Measurements from ENCODE around the gene RGS14. TPM values are rescaled to one million over a fixed set of nuclear protein-coding genes. Genes with fewer than 3 reads are reported as not detected.
"Not testable (repeated sequence)": the region's sequence is repeated elsewhere in the genome, so short reads cannot be mapped to it uniquely, and the experiment has no call there.

RGS14 gene
- total RNA-seq, 4 donors from 2014 or later: 3.7 to 18.3 (median 11.9) TPM

DNA sequence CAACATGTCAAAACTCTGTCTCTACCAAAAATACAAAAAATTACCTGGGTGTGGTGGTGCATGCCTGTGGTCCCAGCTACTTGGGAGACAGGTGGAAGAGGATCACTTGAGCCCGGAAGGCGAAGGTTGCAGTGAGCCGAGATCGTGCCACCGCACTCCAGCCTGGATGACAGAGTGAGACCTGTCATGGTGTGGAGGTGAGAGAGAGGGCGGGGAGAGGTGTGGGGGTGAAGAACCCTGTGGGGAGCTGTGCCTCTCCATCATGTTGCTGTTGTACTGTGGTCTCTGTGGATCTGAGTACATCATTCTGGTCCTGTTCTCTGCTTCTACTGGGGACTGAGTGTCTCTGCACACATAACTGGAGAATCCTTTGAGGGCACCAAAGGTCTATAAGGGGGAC, 15.2 kb downstream of the RGS14 start:
- H3K36me3 ChIP-seq: peaks cover 0 to 6% (median 0%) of the 10 kb centered on the region in 4 donors
- 86% methylated on average over 6 of the region's 6 CpGs for WGBS
- H3K27me3 ChIP-seq: no peaks in the 10 kb centered on the region
- DNase-seq (ENCODE audit: extremely low spot score): no peak
- H3K9me3 ChIP-seq: no peaks in the 10 kb centered on the region
- H3K4me1 ChIP-seq: peaks cover 8 to 31% (median 25%) of the 10 kb centered on the region in 4 donors
- TF ChIP-seq EP300 (IDR thresholded peaks at IDR 0.05): no peak
- TF ChIP-seq POLR2AphosphoS5 (IDR thresholded peaks at IDR 0.05): no peak
- TF ChIP-seq, protein P1, sequence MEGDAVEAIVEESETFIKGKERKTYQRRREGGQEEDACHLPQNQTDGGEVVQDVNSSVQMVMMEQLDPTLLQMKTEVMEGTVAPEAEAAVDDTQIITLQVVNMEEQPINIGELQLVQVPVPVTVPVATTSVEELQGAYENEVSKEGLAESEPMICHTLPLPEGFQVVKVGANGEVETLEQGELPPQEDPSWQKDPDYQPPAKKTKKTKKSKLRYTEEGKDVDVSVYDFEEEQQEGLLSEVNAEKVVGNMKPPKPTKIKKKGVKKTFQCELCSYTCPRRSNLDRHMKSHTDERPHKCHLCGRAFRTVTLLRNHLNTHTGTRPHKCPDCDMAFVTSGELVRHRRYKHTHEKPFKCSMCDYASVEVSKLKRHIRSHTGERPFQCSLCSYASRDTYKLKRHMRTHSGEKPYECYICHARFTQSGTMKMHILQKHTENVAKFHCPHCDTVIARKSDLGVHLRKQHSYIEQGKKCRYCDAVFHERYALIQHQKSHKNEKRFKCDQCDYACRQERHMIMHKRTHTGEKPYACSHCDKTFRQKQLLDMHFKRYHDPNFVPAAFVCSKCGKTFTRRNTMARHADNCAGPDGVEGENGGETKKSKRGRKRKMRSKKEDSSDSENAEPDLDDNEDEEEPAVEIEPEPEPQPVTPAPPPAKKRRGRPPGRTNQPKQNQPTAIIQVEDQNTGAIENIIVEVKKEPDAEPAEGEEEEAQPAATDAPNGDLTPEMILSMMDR (IDR thresholded peaks at IDR 0.05): no peak
- no peak for TF ChIP-seq POLR2A (IDR thresholded peaks at IDR 0.05; ENCODE audit: low read depth)
- H3K4me3 ChIP-seq: no peak overlapping the region
- intact Hi-C loops (cut with DNase I): no loop called here
- H3K27ac ChIP-seq (replicated peaks in 1 of 4): no peak overlapping the region

DNA sequence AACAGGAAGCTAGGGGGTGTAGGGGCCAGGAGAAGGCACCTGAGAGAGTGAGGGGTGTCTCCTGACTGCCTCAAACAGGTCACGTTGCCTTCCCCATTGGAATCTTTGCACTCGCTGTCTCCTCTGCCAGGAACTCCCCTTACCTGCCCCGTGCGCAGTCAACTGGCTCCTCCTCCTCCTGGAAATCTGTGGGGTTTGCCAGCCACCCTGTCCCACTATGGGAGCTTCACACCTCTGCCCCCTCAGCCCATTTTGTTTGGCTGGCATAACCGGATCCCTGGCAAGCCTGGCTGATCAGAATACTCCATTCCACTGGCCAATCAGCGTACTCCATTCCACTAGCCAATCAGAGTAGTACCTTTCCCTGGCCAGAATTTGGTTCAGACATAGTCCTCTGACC, 16.1 kb downstream of the RGS14 start:
- Histone ChIP-seq H3K27me3 (no peaks in the 10 kb centered on the region), H3K27ac (replicated peaks in 1 of 4) (no peak overlapping the region), H3K36me3 (peaks cover 0 to 6% (median 0%) of the 10 kb centered on the region in 4 donors), H3K9me3 (no peaks in the 10 kb centered on the region), H3K4me3 (no peak overlapping the region), H3K4me1 (peaks cover 7 to 26% (median 22%) of the 10 kb centered on the region in 4 donors)
- TF ChIP-seq POLR2AphosphoS5 (IDR thresholded peaks at IDR 0.05): no peak
- no peak for TF ChIP-seq EP300 (IDR thresholded peaks at IDR 0.05)
- TF ChIP-seq POLR2A (IDR thresholded peaks at IDR 0.05; ENCODE audit: low read depth): no peak
- TF ChIP-seq, protein P1 (IDR thresholded peaks at IDR 0.05): no peak
- 65% methylated on average over 6 of the region's 6 CpGs for WGBS
- no peak for DNase-seq (ENCODE audit: extremely low spot score)
- intact Hi-C loops (cut with DNase I): no loop called here

DNA sequence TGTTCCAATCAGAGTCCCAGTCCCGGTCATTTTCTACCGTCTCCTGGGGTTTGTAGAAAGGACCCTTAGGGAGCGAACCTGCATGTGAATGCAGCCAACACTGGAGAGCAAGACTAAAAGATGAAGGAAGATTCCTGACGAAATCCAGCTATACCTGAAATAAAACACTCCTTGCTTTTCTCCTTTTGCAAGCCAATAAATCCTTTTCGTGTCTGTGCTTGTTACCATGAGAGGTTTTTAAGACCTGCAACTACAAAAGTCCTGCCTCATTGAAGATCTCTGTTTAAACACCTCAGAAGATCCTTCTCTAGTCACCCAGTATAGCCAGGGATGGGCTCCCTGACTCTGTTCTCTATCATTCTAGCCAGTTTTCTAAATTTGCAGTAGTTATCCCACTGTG, 16.5 kb downstream of the RGS14 start:
- 77% methylated on average over 5 of the region's 5 CpGs for WGBS
- no peaks in the 10 kb centered on the region for H3K27me3 ChIP-seq
- peaks cover 7 to 26% (median 22%) of the 10 kb centered on the region in 4 donors for H3K4me1 ChIP-seq
- no peak for TF ChIP-seq POLR2A (IDR thresholded peaks at IDR 0.05; ENCODE audit: low read depth)
- no peak for TF ChIP-seq POLR2AphosphoS5 (IDR thresholded peaks at IDR 0.05)
- TF ChIP-seq EP300 (IDR thresholded peaks at IDR 0.05): no peak
- TF ChIP-seq, protein P1 (IDR thresholded peaks at IDR 0.05): no peak
- H3K9me3 ChIP-seq: no peaks in the 10 kb centered on the region
- DNase-seq (ENCODE audit: extremely low spot score): no peak
- H3K4me3 ChIP-seq: no peak overlapping the region
- intact Hi-C loops (cut with DNase I): no loop called here
- H3K36me3 ChIP-seq: peaks cover 0 to 6% (median 0%) of the 10 kb centered on the region in 4 donors
- H3K27ac ChIP-seq (replicated peaks in 1 of 4): no peak overlapping the region

DNA sequence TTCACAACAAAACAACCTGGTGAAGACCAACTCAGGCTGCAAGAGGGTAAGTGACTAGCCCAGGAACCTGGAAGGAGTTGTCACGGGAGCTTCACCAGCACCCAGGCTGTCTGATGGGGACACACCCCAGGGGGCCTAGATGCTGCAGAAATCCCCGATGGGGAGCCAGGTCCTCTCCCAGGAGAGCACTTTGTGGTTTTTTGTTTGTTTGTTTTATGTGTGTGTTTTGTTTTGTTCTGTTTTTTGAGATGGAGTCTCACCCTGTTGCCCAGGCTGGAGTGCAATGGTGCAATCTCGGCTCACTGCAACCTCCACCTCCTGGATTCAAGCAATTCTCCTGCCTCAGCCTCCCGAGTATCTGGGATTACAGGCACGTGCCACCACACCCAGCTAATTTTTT, 17.8 kb downstream of the RGS14 start:
- H3K9me3 ChIP-seq; intact Hi-C loops (cut with DNase I); H3K4me3 ChIP-seq; H3K36me3 ChIP-seq; DNase-seq (ENCODE audit: extremely low spot score); H3K27ac ChIP-seq (replicated peaks in 1 of 4); H3K27me3 ChIP-seq: not testable (repeated sequence)
- 84% methylated on average over 5 of the region's 5 CpGs for WGBS
- peaks cover 3 to 20% (median 19%) of the 10 kb centered on the region in 4 donors for H3K4me1 ChIP-seq

DNA sequence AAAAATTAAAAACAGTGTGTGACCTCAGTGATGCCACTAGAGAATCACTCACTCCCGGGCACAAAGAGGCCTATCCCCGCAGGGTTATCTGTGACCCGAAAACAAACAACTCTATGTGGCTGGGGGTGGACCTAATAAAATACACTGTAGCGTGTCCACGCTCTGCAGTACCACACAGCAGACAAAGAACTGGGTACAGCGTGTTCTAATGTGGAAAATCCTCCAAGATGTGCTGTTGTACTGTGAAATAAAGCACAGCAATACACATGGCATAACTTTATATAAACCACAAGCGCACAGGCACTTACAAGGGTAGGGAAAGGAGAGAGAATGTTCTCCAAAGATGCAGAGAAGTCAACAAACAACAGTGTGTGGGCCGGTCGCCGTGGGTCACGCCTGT, 18.4 kb downstream of the RGS14 start:
- intact Hi-C loops (cut with DNase I): no loop called here
- TF ChIP-seq, protein P1 (IDR thresholded peaks at IDR 0.05): no peak
- TF ChIP-seq EP300 (IDR thresholded peaks at IDR 0.05): no peak
- no peak for TF ChIP-seq POLR2A (IDR thresholded peaks at IDR 0.05; ENCODE audit: low read depth)
- TF ChIP-seq POLR2AphosphoS5 (IDR thresholded peaks at IDR 0.05): no peak

More for the DNA sequence above, 18.4 kb downstream of the RGS14 start:
- Histone ChIP-seq H3K4me1 (peaks cover 3 to 15% (median 14%) of the 10 kb centered on the region in 4 donors), H3K4me3 (no peak overlapping the region), H3K27me3 (no peaks in the 10 kb centered on the region), H3K36me3 (peaks cover 0 to 6% (median 0%) of the 10 kb centered on the region in 4 donors), H3K27ac (replicated peaks in 1 of 4) (no peak overlapping the region), H3K9me3 (no peaks in the 10 kb centered on the region)
- DNase-seq (ENCODE audit: extremely low spot score): no peak
- 84% methylated on average over 11 of the region's 11 CpGs for WGBS
